Uterus (tissue), 2 donors: ENCODE measurements around the gene TOPBP1.

Experiments
- CTCF ChIP-seq, 4 experiments: fragments of 200-600 bp in 2 of 4; fragments of 450-650 bp in 2 of 4; sonication (generic) in 2 of 4; IDR thresholded peaks; one replicate each; pipeline ENCODE4 v1.5.1; 2016 to 2019; ENCODE audit warnings: antibody characterized with exemption in 4 of 4, mild to moderate bottlenecking in 2 of 4, moderate library complexity in 1 of 4
- POLR2A ChIP-seq, 2 donors: fragments of 450-650 bp; IDR thresholded peaks; one replicate each; pipeline ENCODE4 v1.6.1; 2016; ENCODE audit warnings: antibody characterized with exemption in 2 of 2, mild to moderate bottlenecking in 1 of 2, moderate library complexity in 1 of 2

DNA sequence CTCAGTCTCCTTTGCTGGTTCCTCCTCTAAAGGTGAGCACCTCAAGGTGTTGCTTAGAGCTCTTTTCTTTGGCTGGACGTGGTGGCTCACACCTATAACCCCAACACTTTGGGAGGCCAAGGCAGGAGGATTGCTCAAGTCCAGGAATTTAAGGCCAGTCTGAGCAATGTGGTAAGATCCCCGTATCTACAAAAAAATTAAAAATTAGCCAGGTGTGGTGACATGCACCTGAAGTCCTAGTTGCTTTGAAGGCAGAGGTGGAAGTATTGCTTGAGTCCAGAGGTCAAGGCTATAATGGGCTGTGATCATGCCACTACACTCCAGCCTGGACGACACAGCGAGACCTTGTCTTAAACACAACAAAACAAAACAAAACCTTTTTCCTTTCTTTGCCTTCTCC, 28.3 kb downstream of the TOPBP1 start:
- TF ChIP-seq POLR2A (IDR thresholded peaks at IDR 0.05): no peak
- no peak for TF ChIP-seq CTCF (IDR thresholded peaks at IDR 0.05)
